D341Med (cell line): ENCODE results near the gene MVD.

Source experiments
- DNase-seq: peaks from one replicate; pipeline ENCODE4 v3.0.0; 2012; ENCODE audit warnings: low spot score

MVD gene

DNA sequence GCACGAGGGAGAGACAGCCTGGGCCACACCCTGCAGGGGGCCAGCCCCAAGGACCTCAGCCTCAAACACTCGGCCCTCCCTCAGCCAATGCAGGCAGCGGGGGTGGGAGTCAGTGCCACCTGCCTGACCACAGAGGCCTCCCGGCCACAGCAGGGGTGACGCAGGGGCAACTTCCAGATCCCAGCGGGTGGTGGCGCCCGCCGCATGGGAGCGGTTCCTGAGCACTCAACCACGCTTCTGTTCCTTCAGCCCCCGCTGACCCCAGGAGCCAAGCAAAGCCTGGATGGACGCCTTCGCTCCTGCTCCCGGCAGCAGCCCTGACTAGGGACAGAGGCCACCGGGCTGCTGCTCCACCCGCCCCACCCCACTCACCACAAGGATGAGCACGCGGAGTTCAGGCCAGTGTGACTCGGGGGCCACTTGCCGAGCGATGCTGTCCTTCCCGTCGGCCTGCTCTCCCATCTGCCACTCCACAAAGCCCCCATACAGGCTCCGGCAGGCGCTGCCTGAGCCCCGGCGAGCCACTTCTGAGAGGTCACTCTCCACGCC, 7.1 kb downstream of the MVD start:
- no peak for DNase-seq

DNA sequence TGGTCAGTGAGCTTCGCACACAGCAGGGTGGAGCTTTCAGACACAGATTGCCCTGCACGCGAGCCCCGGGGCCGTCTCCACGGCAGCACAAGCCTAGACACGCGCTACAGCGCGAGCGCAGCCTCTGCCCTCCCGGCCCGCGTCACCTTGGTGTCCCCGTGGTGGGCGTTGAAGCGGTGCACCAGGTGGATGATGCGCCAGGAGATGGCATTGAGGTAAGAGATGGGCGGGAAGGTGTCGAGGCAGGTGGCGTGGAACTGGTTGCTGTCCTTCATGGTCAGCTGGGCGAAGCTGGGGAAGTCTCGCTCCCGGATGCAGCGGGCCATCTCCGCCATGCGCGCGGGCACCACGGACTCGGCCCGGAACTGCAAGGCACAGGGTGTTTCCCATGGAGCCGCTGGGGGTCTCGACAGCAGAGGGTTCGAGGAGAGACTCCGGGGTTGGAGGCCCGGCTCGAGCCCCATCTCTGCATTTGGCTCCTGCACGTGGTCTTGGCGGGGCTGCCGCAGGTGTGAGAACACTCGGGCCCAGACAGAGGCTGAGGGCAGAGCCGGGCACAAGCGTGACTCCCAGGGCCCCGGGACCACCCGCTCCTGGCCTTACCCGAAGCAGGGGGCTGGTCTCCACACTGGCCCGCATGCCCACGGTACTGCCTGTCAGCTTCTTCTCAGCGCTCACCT, 7.7 kb downstream of the MVD start:
- DNase-seq, result no peak

DNA sequence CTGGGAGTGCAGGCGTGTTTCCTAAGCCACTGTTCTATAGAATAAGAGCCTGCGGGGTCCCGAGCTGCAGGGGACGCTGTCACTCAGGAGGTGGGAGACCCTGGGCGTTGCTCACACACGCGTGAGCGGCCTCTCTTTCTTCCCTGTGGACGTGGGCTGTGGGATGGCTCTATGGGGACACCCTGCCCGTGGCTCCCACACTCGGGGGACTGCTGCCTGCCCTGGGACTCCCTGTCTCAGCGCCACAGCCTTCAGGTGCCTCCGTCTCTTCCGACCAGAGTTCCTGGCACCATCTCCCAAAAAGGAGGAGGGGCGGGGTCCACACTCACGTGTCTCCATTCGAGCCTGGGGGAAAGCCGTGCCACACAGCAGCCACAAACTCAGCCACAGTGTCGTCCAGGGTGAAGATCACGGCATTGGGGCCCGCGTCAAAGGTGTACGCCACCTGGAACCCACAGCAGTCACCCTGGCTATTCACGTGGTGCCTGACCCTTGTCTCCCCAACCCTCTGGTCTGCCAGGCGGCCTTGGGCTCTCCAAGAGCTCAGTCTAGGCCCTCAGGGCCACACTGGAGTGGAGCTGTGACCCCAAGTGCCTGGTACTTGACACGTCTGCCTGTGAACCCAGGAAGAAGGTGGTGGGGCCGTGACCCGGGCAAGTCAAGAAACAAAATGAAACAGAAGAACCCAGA, 8.4 kb downstream of the MVD start:
- no peak for DNase-seq

DNA sequence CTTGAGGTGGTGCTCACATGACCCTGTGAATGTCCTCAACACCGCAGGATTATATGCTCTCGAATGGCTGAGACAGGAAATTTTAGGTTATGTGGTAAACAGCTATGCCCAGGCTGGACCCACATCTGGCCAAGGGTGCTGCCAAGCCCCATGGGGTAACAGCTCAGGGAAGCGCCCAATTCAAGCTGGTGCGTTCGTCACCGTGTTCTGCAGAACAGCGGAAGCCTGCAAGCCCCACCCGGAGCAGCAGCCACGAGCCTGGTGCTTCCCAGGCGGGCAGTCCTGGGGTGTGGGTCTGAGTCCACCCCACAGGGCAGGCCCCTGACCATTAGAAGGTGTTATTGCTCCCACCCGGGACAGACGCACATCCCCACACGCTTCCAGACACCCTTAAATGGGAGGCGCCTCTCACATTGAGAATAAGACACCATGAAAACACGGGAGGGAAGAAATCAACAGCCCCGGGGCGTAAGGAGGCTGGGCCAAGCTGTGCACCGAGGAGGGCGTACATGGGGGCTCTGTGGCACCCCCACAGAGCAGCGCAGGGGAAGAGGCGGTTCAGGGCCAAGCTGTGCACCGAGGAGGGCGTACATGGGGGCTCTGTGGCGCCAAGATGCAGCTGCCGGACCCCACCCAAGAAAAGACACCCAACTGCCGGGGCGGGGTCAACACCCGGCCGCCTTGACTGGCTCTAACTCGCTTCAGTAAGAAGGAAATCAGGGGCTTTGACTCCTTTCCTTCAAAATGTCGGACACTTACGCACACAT, 9.1 kb downstream of the MVD start:
- DNase-seq, result no peak

DNA sequence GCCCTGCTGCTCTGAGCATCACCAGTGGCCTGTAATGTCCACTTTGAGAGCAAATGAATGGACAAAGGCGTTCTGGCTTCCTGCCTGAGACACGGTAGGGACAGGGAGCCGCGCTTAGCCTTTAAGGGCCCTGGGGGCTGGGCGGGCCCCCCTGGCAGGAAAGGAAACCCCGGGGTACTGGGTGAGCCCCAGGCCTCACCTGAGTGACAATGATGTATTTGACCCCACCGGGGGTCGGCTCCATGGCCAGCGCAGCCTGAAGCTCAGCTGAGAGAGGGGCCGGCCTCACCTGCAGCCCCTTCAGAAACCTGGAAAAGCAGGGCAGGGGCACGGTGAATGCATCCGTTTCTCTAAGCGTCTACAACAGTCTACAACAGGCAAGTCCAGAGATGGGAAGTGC, 9.8 kb downstream of the MVD start:
- no peak for DNase-seq

DNA sequence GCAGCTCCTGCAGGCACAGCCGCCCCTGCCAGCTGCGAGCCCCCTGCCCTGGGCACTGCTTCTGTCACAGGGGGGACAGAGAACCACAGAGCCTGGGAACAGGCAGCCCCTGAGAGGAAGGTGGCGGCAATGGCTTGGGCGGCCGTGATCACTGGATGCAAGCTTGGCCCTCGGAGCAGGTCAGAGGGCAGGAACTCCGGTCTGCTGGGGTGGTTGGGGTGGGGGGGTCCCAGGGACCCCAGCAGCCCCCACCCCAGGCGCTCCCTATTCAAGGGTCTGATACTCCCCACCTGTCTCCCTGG, 10.2 kb downstream of the MVD start:
- no peak for DNase-seq

DNA sequence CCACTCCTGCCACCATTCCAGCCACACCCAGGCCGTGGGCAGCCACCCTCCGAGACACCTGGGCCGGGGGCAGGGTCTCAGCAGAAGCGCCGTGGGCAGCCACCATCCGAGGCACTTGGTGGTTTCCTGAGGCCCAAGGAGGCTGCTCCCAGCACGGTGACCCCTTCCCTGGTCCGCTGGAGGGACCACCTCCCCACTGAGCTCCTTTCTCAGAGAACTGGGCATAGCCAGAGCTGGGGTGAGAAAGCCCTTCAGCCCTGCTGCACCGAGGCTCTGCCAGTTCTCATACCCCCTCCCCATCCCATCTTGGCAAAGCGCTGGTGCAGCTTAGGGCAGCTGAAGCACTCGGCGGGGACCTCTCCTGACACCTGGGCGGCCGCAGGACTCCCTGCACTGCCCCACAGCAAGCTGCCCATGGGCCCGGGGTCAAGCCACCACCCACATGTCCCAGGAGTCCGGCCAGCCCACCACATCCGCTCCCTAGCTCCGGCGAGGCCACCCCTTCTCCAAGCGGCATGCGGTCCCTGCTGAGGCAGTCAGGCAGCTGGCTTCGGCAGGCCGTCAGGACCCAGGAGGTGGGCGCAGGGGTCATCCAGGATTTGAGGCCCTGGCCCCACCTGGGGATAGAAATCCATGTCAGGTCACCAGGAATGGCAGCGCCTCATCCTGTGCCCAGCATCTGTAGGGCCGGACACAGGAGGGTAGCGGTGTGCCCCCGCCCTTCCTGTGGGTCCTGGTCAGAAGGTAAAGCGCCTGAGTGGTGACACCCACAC, 10.7 kb downstream of the MVD start:
- DNase-seq, result no peak

DNA sequence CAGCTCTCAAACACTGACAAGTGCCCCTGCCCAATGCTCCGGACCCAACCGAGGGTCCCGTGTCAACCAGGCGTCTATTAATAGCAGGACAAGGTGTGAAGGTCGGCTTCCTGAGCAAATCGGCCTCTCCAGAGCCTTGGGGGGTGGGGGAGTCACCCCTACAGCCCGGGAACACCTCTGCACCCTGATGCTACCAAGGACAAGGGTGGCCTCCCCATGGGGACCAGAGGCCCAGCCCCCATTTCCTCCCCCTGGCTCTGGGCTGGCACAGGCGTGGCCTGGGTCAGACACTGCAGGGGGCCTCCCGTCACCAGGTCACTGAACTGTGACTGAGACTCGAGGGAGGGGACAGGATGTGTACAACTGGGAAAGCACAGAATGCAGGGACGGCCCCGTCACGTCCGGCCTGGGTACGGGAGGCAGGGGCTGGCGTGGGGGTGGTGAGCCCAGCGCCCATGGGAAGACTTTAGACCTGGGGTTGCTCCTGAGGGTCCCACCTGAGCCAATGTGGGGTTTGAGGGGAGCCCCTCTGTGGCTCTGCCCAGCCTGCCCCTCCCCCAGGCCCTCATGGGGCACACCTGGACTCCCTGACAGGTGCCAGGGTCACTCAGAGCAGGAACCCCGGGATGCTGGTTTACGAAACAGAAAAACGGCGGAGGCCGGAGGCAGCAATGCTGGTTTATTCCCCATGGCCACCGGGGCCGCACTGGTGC, 11.5 kb downstream of the MVD start:
- DNase-seq, result no peak

DNA sequence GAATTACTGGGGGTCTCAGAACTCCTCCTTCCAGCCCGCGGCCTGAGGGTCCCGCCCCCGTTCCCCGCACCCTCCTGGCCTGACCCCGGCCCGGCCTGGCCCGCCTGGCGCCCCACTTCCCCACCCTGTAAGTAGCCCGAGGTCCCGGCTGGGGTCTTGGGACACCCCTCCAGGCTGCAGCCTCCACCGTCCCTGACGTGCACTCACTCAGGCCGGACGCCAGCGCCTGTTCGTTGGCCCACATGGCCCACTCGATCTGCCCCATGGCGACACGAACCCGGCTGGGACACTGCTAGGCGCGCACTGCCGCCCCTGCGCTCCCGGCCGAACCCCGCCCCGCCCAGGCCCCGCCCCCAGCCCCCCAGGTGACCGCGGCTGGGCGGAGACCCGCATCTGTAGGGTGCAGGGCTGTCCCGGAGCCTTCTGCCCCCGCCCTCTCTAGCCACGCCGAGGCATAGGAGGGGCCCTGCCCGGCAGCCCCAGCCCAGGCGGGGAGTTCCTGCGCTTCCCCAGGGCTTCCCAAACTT, 12.1 kb downstream of the MVD start, which contains the start of gene CYBA:
CYBA (minus strand) TSS at position 305 of the 527 bp plus-strand sequence; CDS start at position 265, 40 bp downstream.
- peak; percentile 65 for DNase-seq

DNA sequence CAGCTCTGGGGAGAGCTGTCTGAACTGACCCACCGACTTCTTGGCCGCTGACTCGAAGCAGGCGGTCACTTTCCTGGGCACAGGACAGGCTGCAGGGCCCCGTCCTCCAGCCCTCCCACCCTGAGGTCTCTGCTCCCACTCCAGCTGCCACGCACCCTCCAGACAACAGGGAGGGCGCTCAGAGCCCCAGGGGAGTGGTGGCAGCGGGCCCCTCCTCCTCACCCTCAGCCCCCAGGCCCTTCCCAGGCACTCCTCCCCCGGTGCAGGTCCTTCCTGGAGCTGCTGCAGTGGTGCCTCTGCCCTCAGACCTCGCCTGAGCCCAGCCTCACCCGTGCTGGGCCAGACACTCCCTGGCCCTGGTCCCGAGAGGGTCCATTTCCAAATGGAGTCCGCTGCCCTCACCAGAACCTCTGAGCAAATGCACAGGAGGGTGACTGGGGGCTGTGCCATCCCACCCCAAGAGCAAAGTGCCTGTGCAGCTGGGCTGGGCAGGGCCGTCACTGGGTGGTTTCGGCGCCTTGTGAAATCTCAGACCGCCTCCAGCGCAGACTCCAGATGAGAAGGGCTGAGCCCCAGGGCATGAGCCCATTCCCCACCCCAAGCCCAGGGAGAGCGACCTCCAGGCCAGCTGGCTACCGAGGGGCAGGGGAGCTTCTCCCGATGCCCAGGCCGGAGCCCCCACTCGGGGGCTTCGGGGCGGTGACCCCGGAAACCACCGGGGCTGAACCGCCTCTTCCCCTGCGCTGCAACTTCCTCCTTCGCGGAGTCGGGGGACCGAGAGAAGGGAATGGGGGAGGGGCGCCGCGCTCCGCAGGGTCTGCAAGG, 12.8 kb downstream of the MVD start:
- no peak for DNase-seq

DNA sequence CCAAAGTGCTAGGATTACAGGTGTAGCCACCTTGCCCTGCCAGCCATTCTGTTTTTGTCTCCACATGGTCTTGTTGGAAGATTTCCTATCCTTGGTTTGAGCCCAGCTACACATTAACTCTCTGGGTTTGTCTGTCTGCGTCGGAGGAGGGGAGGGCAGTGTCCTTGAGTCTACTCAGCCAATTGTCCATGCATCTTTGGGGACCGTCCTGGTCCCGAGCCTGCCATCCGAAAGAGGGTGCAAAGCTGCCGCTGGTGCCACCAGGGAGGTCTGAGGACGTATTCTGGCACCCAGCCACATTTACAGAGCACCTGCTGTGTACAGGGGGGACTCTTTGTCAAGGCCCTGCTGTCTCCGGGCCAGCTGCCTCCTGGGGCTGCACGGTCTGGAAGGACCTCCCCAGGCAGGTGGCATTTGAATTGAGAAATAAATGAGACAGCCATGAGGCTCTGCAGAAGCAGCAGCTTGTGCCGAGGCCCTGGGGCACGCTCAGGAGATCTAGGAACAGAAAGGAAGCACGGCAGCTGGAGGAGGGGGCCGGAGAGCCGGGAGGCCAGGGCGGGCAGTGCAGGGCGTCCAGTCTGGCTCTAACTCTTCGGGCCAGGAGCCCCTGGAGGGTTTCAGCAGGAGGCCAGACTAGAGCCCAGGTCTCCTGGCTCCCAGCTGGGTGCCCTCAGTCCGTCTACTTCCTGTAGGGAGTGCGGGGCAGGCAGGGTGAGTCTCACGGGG, 13.5 kb downstream of the MVD start:
- DNase-seq, result no peak

DNA sequence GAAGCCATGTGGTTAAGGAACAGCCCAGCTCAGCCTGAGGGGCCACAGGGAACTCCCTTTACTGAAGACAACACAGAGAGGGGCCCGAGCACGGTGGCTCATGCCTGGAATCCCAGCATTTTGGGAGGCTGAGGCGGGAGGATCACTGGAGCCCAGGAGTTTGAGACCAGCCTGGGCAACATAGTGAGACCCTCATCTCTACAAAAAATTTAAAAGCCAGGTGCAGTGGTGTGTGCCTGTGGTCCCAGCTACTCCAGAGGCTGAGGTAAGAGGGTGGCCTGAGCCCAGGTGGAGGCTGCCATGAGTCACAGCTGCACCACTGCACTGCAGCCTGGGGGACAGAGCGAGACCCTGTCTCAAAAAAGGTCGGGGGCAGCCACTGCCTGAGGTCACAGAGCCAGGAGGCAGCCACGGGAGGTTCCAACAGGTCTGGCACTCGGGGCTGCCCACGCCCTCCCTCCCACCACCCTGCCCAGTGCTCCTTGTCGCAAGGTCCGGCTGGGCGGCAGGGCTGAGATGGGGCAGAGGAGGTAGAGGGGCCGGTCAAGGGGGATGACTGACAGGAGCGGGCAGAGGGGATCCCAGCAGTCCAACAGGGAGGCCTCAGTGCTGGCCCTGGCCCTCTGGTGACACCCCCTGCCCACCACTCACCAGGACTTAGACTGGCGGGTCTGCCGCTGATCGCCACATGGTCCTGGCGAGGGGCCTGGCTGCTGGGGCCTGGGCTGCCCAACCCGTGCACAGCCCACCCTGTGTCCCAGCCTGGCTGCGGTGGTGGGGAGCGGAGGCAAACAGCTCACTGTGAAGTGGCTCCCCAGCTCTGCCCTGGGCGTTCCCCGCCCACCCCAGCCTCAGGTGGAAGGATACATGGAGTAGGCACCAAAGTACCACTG, 15.5 kb downstream of the MVD start:
- DNase-seq, result no peak

DNA sequence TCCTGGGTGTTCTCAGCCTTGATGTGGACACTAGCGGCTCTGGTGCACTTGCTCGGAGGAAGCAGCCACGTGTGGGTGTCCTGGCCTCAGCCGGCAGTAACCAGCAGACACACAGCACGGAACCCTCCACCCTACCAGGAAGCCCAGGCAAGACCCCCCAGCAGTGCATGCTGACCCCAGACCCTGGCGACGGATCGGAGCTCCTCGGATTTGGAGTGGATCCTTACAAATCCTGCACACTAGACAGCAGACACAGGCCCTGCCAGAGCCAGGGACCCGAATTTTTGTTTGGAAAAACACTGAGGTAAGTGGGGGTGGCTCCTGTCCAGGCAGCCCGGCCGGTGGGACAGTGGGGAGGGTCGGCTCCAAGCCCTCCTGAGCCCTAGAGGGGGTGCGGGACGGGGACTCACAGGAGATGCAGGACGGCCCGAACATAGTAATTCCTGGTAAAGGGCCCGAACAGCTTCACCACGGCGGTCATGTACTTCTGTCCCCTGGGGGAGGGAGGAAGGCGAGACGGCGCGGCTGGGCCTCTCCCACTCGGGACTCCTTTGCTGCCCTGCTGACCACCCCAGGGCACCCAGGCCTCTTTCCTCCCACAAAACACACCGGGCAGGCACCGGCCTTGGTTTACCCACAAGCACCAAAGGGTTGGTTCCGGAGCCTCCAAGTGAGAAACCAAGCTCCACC, 16.4 kb downstream of the MVD start:
- no peak for DNase-seq

DNA sequence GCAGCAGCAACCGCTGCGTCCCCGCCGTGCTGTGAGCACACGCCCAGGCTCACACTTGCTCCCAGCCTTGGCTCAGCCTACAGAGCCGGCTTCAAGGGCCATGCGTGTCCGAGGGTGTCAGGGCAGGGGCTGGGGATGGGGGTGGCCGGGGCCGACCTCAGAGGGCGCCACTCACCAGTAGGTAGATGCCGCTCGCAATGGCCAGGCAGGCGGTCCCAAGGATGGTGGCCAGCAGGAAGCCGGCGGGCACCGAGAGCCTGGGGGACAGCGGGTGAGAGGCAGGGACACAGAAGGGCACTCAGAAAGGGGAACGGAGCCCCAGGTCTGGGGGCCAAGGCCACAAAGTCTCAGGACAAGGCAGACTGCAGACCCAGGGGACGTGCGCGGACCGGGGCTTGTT, 16.9 kb downstream of the MVD start:
- DNase-seq, result no peak

DNA sequence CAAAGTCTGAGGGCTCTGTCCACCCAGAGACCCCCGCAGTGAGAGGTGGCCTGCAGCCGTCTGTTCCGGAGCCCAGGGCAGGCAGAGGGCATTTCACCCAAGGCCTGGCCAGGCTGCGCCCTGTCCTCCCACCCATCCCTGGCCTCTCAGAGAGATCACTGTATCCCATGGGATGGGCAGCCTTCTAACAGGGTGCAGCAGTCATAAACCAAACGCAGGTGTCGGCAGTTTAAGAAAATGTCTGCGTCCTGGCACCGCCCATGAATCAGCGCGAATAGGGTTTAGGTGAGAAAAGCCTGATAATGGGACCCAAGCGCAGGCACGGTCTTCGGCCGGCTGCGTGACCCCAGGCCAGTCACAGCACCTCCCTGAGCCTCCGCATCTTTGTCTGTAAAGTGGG, 17.4 kb downstream of the MVD start:
- DNase-seq, result no peak

DNA sequence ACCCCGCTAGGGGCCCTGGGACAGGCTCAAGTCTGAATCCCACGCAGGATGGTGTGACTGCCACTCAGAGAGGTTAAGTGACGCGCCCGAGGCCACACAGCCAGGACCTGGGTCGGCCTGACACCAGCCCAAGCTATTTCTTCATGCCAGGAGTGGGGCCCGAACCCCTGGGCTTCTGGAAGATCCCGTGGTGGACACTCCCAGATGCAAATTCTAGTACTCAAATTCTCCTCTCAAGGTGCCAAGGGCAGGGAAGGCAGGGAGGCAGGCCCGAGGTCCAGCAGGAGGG, 19.3 kb downstream of the MVD start:
- no peak for DNase-seq

DNA sequence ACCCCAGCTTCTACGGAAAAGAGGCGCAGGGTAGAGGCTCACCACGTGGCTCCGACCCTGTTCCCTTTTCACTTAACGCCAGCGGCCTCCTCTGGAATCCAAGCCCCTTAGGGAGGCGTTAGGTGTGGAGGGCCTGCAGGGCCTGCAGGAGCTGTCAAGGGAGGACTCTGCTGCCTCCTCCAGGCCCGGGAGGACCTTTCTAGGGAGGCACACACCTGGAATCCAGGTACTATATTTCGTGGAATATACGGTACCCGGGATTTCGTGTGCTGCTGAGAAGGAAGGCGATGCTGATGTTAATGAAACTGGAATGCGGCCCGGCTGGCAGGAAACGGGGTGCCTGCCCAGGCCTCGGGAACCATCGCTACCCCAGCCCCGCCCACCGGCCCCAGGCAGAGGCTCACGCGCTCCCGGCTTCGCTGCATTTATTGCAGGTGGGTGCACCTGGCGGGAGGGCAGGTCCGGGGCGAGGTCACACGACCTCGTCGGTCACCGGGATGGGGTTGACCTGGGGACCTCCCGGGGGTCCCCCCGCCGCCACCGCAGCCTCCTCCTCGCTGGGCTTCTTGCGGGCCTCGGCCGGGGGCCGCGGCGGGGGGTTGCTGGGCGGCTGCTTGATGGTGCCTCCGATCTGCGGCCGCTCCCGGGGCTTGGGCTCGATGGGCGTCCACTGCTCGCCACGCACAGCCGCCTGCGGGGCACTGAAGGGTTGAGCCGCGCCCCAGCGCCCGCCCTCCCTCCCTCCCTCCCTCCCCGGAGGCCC, 19.8 kb downstream of the MVD start:
- DNase-seq, result no peak
